ENCODE data around the gene WDR54.

WDR54 gene

GRCh38 chr2:74414881-74415761 is 6.4 kb upstream of the WDR54 start:
- Histone ChIP-seq H3K4me3 (ENCODE audit: low read depth, low read length) (no peak overlapping the region), H3K9me3 (ENCODE audit: control insufficient read depth, insufficient read depth, low read depth, low read length) (no peaks in the 10 kb centered on the region), H3K36me3 (ENCODE audit: control insufficient read depth in 2 of 2, insufficient read depth in 1 of 2, low read length in 2 of 2) (no peaks in the 10 kb centered on the region), H3K4me1 (ENCODE audit: control insufficient read depth, insufficient read depth, low read length) (no peaks in the 10 kb centered on the region), H3K27ac (ENCODE audit: extremely low read depth, low read depth, low read length) (no peak overlapping the region)
- ChIA-PET POLR2A (no interaction called here), CTCF (interaction anchor here (1.4 kb wide), 1 partner anchor 15 kb away, joined by 3 read pairs; no protein-coding TSS in a partner anchor)
- no peak for TF ChIP-seq ZNF610 (tag by site-specific recombination; IDR thresholded peaks at IDR 0.05; ENCODE audit: borderline replicate concordance)
- no peak for TF ChIP-seq ZNF214 (tag by site-specific recombination; IDR thresholded peaks at IDR 0.05; ENCODE audit: borderline replicate concordance)
- no peak for TF ChIP-seq ZNF561 (tag by site-specific recombination; IDR thresholded peaks at IDR 0.05; ENCODE audit: borderline replicate concordance)
- no peak for TF ChIP-seq PRDM2 (tag by site-specific recombination; IDR thresholded peaks at IDR 0.05; ENCODE audit: borderline replicate concordance)
- no peak for TF ChIP-seq ZNF280C (tag by site-specific recombination; IDR thresholded peaks at IDR 0.05)
- TF ChIP-seq HOXA7 (CRISPR knock-in tag; IDR thresholded peaks at IDR 0.05; ENCODE audit: borderline replicate concordance), result no peak
- no peak for TF ChIP-seq ZNF660 (tag by site-specific recombination; IDR thresholded peaks at IDR 0.05)
- no peak for TF ChIP-seq GLI2 (tag by site-specific recombination; IDR thresholded peaks at IDR 0.05; ENCODE audit: borderline replicate concordance, low read depth)
- TF ChIP-seq RBAK (tag by site-specific recombination; IDR thresholded peaks at IDR 0.05), result no peak
- TF ChIP-seq ZNF670 (tag by site-specific recombination; IDR thresholded peaks at IDR 0.05; ENCODE audit: low read depth), result no peak
- no peak for TF ChIP-seq REPIN1 (tag by site-specific recombination; IDR thresholded peaks at IDR 0.05; ENCODE audit: low read depth)
- TF ChIP-seq OVOL3 (tag by site-specific recombination; IDR thresholded peaks at IDR 0.05), result no peak
- no peak for TF ChIP-seq GLIS1 (tag by site-specific recombination; IDR thresholded peaks at IDR 0.05)
- no peak for TF ChIP-seq ZNF362 (tag by site-specific recombination; IDR thresholded peaks at IDR 0.05)
- no peak for TF ChIP-seq ZNF521 (tag by site-specific recombination; IDR thresholded peaks at IDR 0.05)
